HFF-Myc (cell line): ENCODE data around the gene CENPP.

Experiments
- DNase-seq: peaks from one replicate; pipeline ENCODE4 v3.0.0-alpha.2; 2011; ENCODE audit warnings: low read depth; ENCODE audit errors: extremely low read depth
- H3K4me3 ChIP-seq: replicated peaks from 2 replicates; pipeline ENCODE4 v1.5.1; 2011; ENCODE audit warnings: low read depth, mild to moderate bottlenecking, control low read depth, low read length
- CTCF ChIP-seq: IDR thresholded peaks from 2 replicates; pipeline ENCODE4 v1.5.1; 2012; ENCODE audit warnings: mild to moderate bottlenecking, low read depth, low read length, control low read depth; ENCODE audit errors: missing control alignments

Gene CENPP

GRCh38 chr9:92291577-92291976 is 34.2 kb upstream of the CENPP start:
- DNase-seq = no peak
- H3K4me3 ChIP-seq = peak overlapping the region; percentile 89
- TF ChIP-seq CTCF = no peak

GRCh38 chr9:92292338-92293074 is 33.2 kb upstream of the CENPP start:
- no peak for TF ChIP-seq CTCF
- DNase-seq = no peak
- H3K4me3 ChIP-seq = peak overlapping the region; percentile 89

GRCh38 chr9:92293075-92293354 is 32.7 kb upstream of the CENPP start:
- no peak for DNase-seq
- TF ChIP-seq CTCF = no peak
- H3K4me3 ChIP-seq = peak overlapping the region; percentile 89

- peak; percentile 17 for TF ChIP-seq CTCF
- peak within 1 kb of the TSS; percentile 89 for H3K4me3 ChIP-seq
- DNase-seq = peak; percentile 95
These were observed 32.1 kb upstream of the CENPP start, which contains the start of gene IARS1 for GRCh38 chr9:92293452-92294296. IARS1 (minus strand) TSS chr9:92293697; CDS start chr9:92289419, 4,278 bp downstream.

- DNase-seq = no peak
- no peak for TF ChIP-seq CTCF
- peak overlapping the region; percentile 89 for H3K4me3 ChIP-seq
These were observed 31.5 kb upstream of the CENPP start for GRCh38 chr9:92294297-92294676.

- no peak for TF ChIP-seq CTCF
- no peak for DNase-seq
- no peak overlapping the region for H3K4me3 ChIP-seq
These were observed 30.4 kb upstream of the CENPP start for GRCh38 chr9:92295240-92295790.
